Aorta (tissue), 5 donors: Measurements from ENCODE around the gene MAP2K4. TPM values are rescaled to one million over a fixed set of nuclear protein-coding genes. Genes with fewer than 3 reads are reported as not detected.

Experiments used
- ATAC-seq: fragments of 200-7000 bp; cut with Tn5 transposase; one replicate; pipeline ENCODE4 v1.9.1; 2022; ENCODE audit warnings: moderate library complexity; ENCODE audit not compliant: low FRiP score
- DNase-seq, 2 donors: peaks; one replicate each; pipeline ENCODE4 v3.0.0-alpha.2; 2020
- H3K27ac ChIP-seq, 2 donors: one replicate each; pipeline ENCODE4 v1.5.1; 2013; ENCODE audit warnings: low read length in 2 of 2, mild to moderate bottlenecking in 2 of 2, moderate library complexity in 2 of 2, control low read depth in 1 of 2, inconsistent platforms in 1 of 2, low read depth in 1 of 2
- H3K27me3 ChIP-seq, 2 donors: one replicate each; pipeline ENCODE4 v1.6.1; 2013; ENCODE audit warnings: control low read depth in 1 of 2, low read length in 1 of 2, mild to moderate bottlenecking in 1 of 2, moderate library complexity in 1 of 2; ENCODE audit not compliant: insufficient read depth in 2 of 2, control insufficient read depth in 1 of 2
- H3K36me3 ChIP-seq, 2 donors: one replicate each; pipeline ENCODE4 v1.6.1; 2013; ENCODE audit warnings: control low read depth in 1 of 2, low read length in 1 of 2, mild to moderate bottlenecking in 1 of 2; ENCODE audit not compliant: insufficient read depth in 2 of 2, control insufficient read depth in 1 of 2
- H3K4me1 ChIP-seq, 2 donors: one replicate each; pipeline ENCODE4 v1.6.1; 2013; ENCODE audit warnings: low read length in 2 of 2, control low read depth in 1 of 2, mild to moderate bottlenecking in 1 of 2, moderate library complexity in 1 of 2; ENCODE audit not compliant: insufficient read depth in 2 of 2, control insufficient read depth in 1 of 2
- H3K4me3 ChIP-seq, 2 donors: one replicate each; pipeline ENCODE4 v1.5.1; 2013; ENCODE audit warnings: low read length in 2 of 2, control low read depth in 1 of 2, mild to moderate bottlenecking in 1 of 2
- H3K9me3 ChIP-seq: one replicate; pipeline ENCODE4 v1.6.1; 2013; ENCODE audit warnings: mild to moderate bottlenecking, low read length; ENCODE audit not compliant: control insufficient read depth
- WGBS, 2 donors: extraction: QIAGEN DNeasy Blood & Tissue Kit; methylation state at CpG; one replicate each; pipeline ENCODE4 v1.1.7; 2013; 5-methylcytosine and 5-hydroxymethylcytosine counted together
- intact Hi-C, 2 donors: fragments of 100-400 bp; cut with DNase I; formaldehyde crosslinking; loops; one replicate each; pipeline versions ENCODE4 v1.14.2 to v1.15.0; 2022
- microRNA-seq, 2 donors: library from miRNA; unstranded; fragments of <30 nt; microRNA quantifications; one replicate each; pipeline ENCODE4 v1.2.0, GENCODE V29; 2020
- polyA plus RNA-seq, 2 donors: library from polyadenylated mRNA; stranded (reverse); fragments of 200-250 nt; gene quantifications; one replicate each; pipeline ENCODE4 v1.2.3, GENCODE V29; 2013
- total RNA-seq, 2 donors: library from RNA; stranded (reverse); fragmentation: NEBNext Ultra II Directional; extraction: Animal tissue kit (Norgen Biotek cat#: 25700); gene quantifications; one replicate each; pipeline ENCODE4 v1.2.1, GENCODE V29; 2021
- donor health status: healthy with polysubstance abuse.
- donor health status: Bipolar disorder and iron deficiency.
- donor health status: DM: no; HTN: no; CAD: no.
- donor health status: DM: no; HTN: no; CAD: no.
- donor health status: DM: yes; HTN: yes; CAD: no.

Gene MAP2K4
- total and polyA plus RNA-seq, 4 donors: 9.3 to 39.3 (median 23.8) TPM

DNA sequence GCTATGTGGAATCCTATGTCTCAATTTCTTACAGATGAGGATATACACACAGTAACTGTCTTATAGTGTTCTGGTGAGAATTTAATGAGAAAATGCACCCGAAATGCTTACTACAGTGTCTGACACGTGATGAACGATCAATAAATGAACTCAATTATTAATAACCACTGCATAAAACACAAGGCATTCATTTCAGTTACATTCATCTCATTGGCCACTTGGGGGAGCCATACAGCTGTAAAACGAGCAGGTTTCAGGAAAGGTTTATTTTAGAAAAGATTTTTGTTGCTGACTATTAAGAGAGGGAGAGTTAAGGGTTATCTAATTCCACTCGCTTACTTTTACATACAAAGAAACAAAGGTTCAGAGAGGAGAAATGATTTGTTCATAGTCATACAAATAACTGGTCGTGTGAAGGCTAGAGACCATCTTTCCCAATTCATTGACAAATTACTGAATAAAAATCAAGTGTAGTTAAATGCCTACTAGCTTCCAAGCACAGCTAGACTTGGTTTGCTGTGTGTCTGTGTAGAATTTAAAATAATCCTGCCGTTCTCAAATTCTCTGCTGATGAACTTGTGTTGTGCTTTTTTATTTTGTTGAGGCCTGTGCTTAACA is 160.1 kb downstream of the MAP2K4 start:
- WGBS, 2 donors: 1 to 2% methylated on average over 7 of the region's 7 CpGs
- no peak overlapping the region for H3K27ac ChIP-seq
- no peak for DNase-seq
- intact Hi-C loops: loop anchor here (1.0 to 5.0 kb wide), 3 partner anchors 487 to 823 kb away; partner anchors contain the start of gene MYOCD (in 1 of the 2)
- peaks cover 0 to 4% of the 10 kb centered on the region in 2 donors for H3K4me1 ChIP-seq
- H3K4me3 ChIP-seq: no peak overlapping the region
- peak; percentile 76 for ATAC-seq
- no peaks in the 10 kb centered on the region for H3K9me3 ChIP-seq
- H3K36me3 ChIP-seq: no peaks in the 10 kb centered on the region
- H3K27me3 ChIP-seq: no peaks in the 10 kb centered on the region

GRCh38 chr17:12187658-12188057 is 167.0 kb downstream of the MAP2K4 start:
- Histone ChIP-seq H3K36me3 (no peaks in the 10 kb centered on the region), H3K9me3 (no peaks in the 10 kb centered on the region), H3K4me1 (no peaks in the 10 kb centered on the region), H3K4me3 (no peak overlapping the region), H3K27me3 (no peaks in the 10 kb centered on the region), H3K27ac (no peak overlapping the region)
- 47 to 53% methylated on average over 1 of the region's 1 CpG for WGBS, 2 donors
- intact Hi-C loops: no loop called here
- DNase-seq (no peak), ATAC-seq (no peak)

DNA sequence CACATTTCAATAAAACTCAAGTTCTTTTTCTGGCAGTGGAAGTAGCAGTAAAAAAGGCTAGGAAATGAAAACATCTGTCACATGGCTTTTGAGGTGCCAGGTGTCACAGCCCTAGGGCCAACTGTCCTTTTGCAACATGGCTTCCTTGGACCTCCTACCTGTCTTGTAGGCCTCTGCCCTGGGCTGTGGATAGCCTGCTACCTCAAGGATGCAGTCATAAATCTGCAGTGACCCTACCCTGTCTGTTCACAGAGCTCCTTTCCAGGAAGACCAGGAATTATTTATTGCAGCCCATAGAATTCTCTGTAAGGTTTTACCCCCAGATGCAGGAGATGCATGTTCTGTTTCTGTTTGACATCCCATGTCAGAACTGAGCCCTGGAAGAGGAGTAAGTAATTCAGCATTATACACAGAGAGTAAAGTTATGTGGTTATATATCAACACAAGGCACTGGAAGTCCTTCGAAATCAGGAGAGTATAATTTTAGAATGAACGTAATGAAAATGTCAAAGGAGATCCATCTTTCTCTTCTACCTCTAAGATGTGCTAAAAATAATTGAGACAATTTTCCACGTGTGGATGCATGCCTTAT is 172.6 kb downstream of the MAP2K4 start:
- Histone ChIP-seq H3K4me3 (no peak overlapping the region), H3K9me3 (no peaks in the 10 kb centered on the region), H3K4me1 (no peaks in the 10 kb centered on the region), H3K27ac (no peak overlapping the region), H3K27me3 (no peaks in the 10 kb centered on the region), H3K36me3 (no peaks in the 10 kb centered on the region)
- intact Hi-C loops: no loop called here
- ATAC-seq: no peak
- DNase-seq: no peak
- 67 to 70% methylated on average over 3 of the region's 3 CpGs for WGBS, 2 donors

Small RNA genes lying within 50 kb of the gene (microRNA-seq; reads per million reads assigned to microRNA genes)
- gene MIR744: 590 to 944 reads per million in 2 donors

Other genes starting within 250 kb of the MAP2K4 start
- gene ZNF18, start 23.4 kb upstream of the MAP2K4 start, total RNA-seq: 1 to 10 TPM; 5.6 to 9.2 TPM
- 10 to 100 TPM in 1 of 2 donors, 1 to 10 TPM in 1; 2.9 to 10.5 TPM for gene ZNF18, start 23.4 kb upstream of the MAP2K4 start, polyA plus RNA-seq